GM12873 (cell line): ENCODE data around the gene ASPG.

Experiments
- CTCF ChIP-seq: IDR thresholded peaks from 2 replicates; pipeline ENCODE4 v1.5.1; 2012; ENCODE audit warnings: low read depth, mild to moderate bottlenecking, moderate library complexity, low read length, control low read depth; ENCODE audit not compliant: insufficient read depth; ENCODE audit errors: missing control alignments

The ASPG gene

GRCh38 chr14:104158827-104159798 is 73.6 kb downstream of the ASPG start:
- no peak for TF ChIP-seq CTCF

GRCh38 chr14:104159990-104160389 is 74.5 kb downstream of the ASPG start:
- TF ChIP-seq CTCF = no peak

- TF ChIP-seq CTCF = no peak
Measured at GRCh38 chr14:104161602-104162367, 76.3 kb downstream of the ASPG start.

GRCh38 chr14:104162495-104162894 is 77.0 kb downstream of the ASPG start:
- TF ChIP-seq CTCF = no peak

DNA sequence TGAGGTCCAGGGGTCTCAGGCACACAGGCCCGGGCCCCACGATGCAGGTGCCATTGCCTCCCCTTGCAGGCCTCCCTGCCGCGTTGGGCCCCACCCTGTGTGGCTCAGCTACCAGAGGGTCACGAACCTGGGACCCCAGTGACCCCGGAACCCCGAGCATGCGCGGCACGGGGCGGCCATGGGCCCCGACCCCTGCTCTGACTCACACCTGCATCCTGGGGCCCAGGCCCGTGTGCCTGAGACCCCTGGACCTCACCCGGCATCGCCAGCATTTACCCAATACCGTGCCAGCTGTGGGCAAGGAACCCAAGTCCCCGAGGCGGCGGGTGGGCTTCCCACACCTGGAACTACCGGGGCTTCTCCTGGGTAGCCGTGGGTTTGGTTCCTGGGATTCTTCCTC is 78.0 kb downstream of the ASPG start:
- no peak for TF ChIP-seq CTCF

DNA sequence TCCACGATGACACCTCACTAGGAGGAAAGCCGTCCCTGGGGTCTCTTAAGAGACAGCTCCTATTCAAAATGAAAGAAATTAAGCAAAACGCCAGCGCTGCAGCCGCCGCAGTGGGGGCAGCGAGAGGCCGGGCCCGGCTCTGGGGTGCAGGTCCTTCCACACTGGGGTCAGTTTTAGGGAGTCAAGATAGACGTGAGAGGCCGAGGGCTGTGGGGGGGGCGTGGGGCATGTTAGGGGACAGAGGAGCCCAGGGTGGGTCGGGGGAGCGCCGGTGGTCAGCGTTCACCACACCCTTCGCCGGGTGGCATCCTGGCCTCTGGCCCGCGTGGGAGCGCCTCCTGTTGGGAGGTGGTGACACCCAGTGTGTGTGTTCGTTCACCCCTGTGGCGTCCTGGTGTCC is 78.5 kb downstream of the ASPG start:
- no peak for TF ChIP-seq CTCF

- TF ChIP-seq CTCF = no peak
Measured at GRCh38 chr14:104164512-104164911, 79.0 kb downstream of the ASPG start.
